T47D (cell line): ENCODE measurements around the gene ULK3.
A peak's percentile ranks its signal among the peaks of the same experiment; 100 is the strongest.

Source experiments
- DNase-seq, 2 experiments: peaks; one replicate each; pipeline versions ENCODE4 v3.0.0 to v3.0.0-alpha.2; 2011 to 2012; ENCODE audit warnings: low read depth in 1 of 2, low spot score in 1 of 2
- JUND ChIP-seq: IDR thresholded peaks from 2 replicates; pipeline ENCODE4 v1.6.1; 2012; ENCODE audit warnings: low read depth
- in situ Hi-C: cut with HindIII; loops from 2 replicates; pipeline ENCODE4 v1.10.0; 2016; ENCODE audit warnings: low sequenced_read_pairs, low pct_unique_long_range_greater_than_20kb

The ULK3 gene

GRCh38 chr15:74833376-74834107 lies 9.4 kb downstream of the ULK3 start:
- no peak for TF ChIP-seq JUND
- in situ Hi-C loops = no loop called here
- DNase-seq = no peak

DNA sequence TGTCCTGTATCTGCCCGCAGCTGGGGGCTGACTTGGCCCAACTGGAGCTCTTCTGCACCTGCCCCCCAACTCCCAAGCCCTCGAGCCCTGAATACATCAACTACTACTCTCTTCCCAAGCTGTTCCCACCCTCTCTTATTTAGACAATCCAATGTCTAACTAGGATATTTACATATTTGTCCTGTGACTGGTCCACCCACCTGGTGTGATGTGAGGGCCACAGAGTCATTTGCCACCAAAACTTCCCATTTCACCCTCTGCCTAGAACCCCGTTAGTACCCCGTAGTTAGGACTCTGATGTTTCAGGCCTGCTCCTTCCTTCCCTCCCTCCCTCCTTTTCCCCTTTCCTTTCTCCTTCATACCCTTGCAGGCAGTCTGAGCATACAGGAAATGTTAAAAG lies 10.1 kb downstream of the ULK3 start:
- no peak for DNase-seq
- no peak for TF ChIP-seq JUND
- in situ Hi-C loops = no loop called here

GRCh38 chr15:74831813-74832495 lies 11.0 kb downstream of the ULK3 start:
- in situ Hi-C loops = no loop called here
- no peak for DNase-seq
- TF ChIP-seq JUND = no peak

- no peak for DNase-seq
Measured at GRCh38 chr15:74830868-74831267, 12.1 kb downstream of the ULK3 start.

DNA sequence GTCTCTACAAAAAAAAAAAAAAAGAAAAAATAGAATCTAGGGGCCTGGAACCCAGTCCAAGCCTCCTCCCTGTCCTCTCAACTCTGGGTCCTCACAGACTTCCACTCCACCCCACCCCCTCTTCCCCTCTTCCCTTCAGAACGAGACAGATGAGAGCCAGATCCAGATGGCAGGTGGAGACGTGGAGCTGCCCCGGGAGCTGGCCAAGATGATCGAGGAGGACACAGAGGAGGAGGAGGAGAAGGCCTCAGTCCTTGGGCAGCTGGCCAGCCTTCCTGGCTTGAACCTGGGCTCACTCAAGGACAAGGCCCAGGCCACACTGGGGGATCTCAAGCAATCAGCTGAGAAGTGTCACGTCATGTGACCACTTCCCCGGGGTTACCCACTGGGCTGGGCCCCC lies 13.0 kb downstream of the ULK3 start:
- in situ Hi-C loops = no loop called here
- DNase-seq = no peak
- no peak for TF ChIP-seq JUND

More at GRCh38 chr15:74830868-74831267, 12.1 kb downstream of the ULK3 start:
- in situ Hi-C loops = no loop called here
- no peak for TF ChIP-seq JUND

DNA sequence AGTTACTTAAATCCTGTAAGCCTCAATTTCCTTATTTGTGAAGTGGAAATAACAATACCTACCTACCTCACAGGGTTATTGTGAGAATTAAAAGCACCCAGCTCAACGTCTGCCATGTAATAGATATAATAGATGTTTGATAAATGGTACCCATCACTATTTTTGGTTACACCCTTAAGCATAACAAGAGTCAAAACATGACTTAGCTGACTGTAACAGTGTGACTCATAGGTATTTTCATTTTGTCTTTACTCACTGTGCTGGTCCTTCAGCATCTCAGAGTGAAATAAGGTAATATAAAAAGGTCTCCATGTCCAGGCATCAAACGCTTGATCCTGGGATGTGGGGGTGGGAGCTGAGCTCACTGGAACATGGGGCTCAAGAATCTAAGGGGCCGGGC lies 13.5 kb downstream of the ULK3 start:
- no peak for TF ChIP-seq JUND
- in situ Hi-C loops = no loop called here
- no peak for DNase-seq

DNA sequence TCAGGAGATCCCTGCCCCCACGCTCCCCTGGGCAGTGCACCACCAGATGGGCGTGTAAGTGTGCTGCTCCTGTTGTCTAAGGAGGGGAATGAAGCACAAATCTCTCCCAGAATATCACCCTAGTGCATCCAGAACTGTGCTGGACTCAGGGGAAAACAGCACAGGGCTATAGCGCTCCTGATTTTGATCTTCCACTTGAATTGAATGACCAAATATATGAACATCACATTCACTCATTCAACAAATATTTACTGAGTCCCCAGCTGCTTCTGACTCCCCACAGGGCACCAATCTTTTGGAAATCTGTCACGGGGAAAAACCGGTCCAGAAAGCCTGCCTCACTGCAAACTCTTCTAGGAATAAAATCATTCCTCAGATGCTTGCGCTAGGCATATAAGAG lies 14.1 kb downstream of the ULK3 start:
- in situ Hi-C loops = no loop called here
- peak; percentile 27; the same call in 1 of the 2 replicates for TF ChIP-seq JUND
- peak; percentile 77 to 89 for DNase-seq

- DNase-seq = peak in 1 of 2 experiments; percentile 51
- TF ChIP-seq JUND = no peak
- in situ Hi-C loops = no loop called here
Measured at GRCh38 chr15:74827614-74828013, 15.3 kb downstream of the ULK3 start.

GRCh38 chr15:74826921-74827320 lies 16.0 kb downstream of the ULK3 start:
- no peak for DNase-seq
- in situ Hi-C loops = no loop called here
- TF ChIP-seq JUND = no peak

DNA sequence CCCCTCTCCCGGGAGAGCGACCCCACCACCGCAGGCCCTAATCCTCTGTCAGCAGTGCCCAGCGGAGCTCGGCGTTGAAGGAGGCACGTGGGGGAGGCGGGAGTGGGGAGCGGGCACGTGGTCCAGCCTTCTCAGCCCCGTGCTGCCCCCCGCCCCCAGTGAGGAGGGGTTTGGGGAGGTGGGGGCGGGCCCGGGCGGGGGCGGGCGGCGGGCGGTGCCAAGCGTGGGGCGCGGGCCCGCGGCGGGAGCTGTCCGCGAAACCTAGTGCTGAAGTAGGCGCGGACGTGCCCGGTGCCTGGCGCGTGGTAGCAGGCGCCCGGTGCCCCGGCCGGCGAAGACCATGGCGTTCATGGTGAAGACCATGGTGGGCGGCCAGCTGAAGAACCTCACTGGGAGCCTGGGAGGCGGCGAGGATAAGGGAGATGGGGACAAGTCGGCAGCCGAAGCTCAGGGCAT lies 16.6 kb downstream of the ULK3 start, which contains the start of gene CPLX3:
Gene CPLX3 (plus strand): TSS at position 264 of the 456 bp plus-strand sequence. CDS start 77 bp downstream, at position 341.
- DNase-seq = peak; percentile 56 to 70
- TF ChIP-seq JUND = no peak
- in situ Hi-C loops = no loop called here

- in situ Hi-C loops = no loop called here
- no peak for TF ChIP-seq JUND
- no peak for DNase-seq
Measured at GRCh38 chr15:74825866-74826265, 17.1 kb downstream of the ULK3 start.

- in situ Hi-C loops = no loop called here
- TF ChIP-seq JUND = no peak
- no peak for DNase-seq
Measured at GRCh38 chr15:74824976-74825375, 18.0 kb downstream of the ULK3 start.

DNA sequence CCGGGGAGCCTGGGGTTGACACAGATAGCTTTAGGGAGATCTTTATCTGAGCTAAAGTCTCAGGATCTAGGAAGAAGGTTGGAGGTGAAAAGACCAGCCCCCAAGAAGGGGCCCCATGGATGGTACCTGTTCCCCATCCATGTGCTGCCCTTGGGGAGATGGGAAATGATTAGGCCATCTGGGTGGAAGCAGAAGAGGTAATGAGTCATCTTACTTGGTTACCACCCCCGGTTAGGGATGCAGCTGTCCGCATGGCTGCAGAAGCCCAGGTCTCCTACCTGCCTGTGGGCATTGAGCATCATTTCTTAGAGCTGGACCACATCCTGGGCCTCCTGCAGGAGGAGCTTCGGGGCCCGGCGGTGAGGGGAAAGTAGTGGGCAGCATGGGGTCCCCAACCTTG lies 19.6 kb downstream of the ULK3 start:
- TF ChIP-seq JUND = no peak
- in situ Hi-C loops = no loop called here
- no peak for DNase-seq
